Gastrocnemius medialis (tissue), 4 donors: Measurements from ENCODE around the gene IFT57. TPM values are rescaled to one million over a fixed set of nuclear protein-coding genes. Genes with fewer than 3 reads are reported as not detected.
"Not testable (repeated sequence)": the region's sequence is repeated elsewhere in the genome, so short reads cannot be mapped to it uniquely, and the experiment has no call there.

Experiments used
- ATAC-seq, 2 donors: fragments of 150-250 bp; one replicate each; pipeline ENCODE4 v1.9.1; 2016
- DNase-seq, 2 donors: peaks; one replicate each; pipeline ENCODE4 v3.0.0-alpha.2; 2019
- H3K27ac ChIP-seq, 4 donors: fragments of 200-600 bp; sonication (generic); 1 replicate in 1 of 4; 2 replicates in 3 of 4; pipeline ENCODE4 v1.5.1; 2016 to 2018; ENCODE audit warnings: mild to moderate bottlenecking in 2 of 4, moderate library complexity in 1 of 4
- H3K27me3 ChIP-seq, 3 donors: fragments of 200-600 bp; sonication (generic) in 2 of 3; 1 replicate in 1 of 3; 2 replicates in 2 of 3; pipeline versions ENCODE4 v1.5.1 to v1.6.0; 2016 to 2019; ENCODE audit warnings: mild to moderate bottlenecking in 1 of 3, moderate library complexity in 1 of 3
- H3K36me3 ChIP-seq, 2 donors: fragments of 200-600 bp; sonication (generic) in 1 of 2; one replicate each; pipeline ENCODE4 v1.5.1; 2017 to 2018
- H3K4me1 ChIP-seq, 2 donors: fragments of 200-600 bp; sonication (generic) in 1 of 2; one replicate each; pipeline ENCODE4 v1.5.1; 2016 to 2017; ENCODE audit warnings: mild to moderate bottlenecking in 2 of 2
- H3K4me3 ChIP-seq, 4 donors: fragments of 200-600 bp; sonication (generic) in 3 of 4; 1 replicate in 1 of 4; 2 replicates in 3 of 4; pipeline ENCODE4 v1.5.1; 2016 to 2019; ENCODE audit warnings: mild to moderate bottlenecking in 2 of 4
- H3K9me3 ChIP-seq, 3 donors: fragments of 200-600 bp; sonication (generic) in 2 of 3; 1 replicate in 1 of 3; 2 replicates in 2 of 3; pipeline ENCODE4 v1.5.1; 2016 to 2019
- POLR2A ChIP-seq, 2 donors: fragments of 450-650 bp; IDR thresholded peaks; one replicate each; pipeline ENCODE4 v1.6.1; 2017; ENCODE audit warnings: antibody characterized with exemption in 2 of 2, mild to moderate bottlenecking in 2 of 2, moderate library complexity in 2 of 2
- in situ Hi-C, 4 donors: fragments of 200-750 bp; cut with MboI; loops; one replicate each; pipeline versions ENCODE4 v1.15.0 to v1.8.0; 2017; ENCODE audit warnings: low sequenced_read_pairs in 4 of 4
- intact Hi-C: fragments of 100-400 bp; cut with DNase I; formaldehyde crosslinking; loops from one replicate; pipeline ENCODE4 v1.15.1; 2023; ENCODE audit warnings: low total_unique reads
- total RNA-seq, 4 donors: library from RNA; depleted of rRNA; stranded (reverse); fragments of >200 nt; gene quantifications; one replicate each; pipeline versions ENCODE4 v1.1.0 to v1.2.3, GENCODE V29; 2016
- TF ChIP-seq, protein P1 (sequence below), 5 experiments: fragments of 450-650 bp in 3 of 5; fragments of 200-600 bp in 2 of 5; sonication (generic) in 2 of 5; IDR thresholded peaks in 4 of 5; conservative IDR thresholded peaks in 1 of 5; 1 replicate in 4 of 5; 2 replicates in 1 of 5; pipeline ENCODE4 v1.5.1; 2016 to 2019; ENCODE audit warnings: antibody characterized with exemption in 5 of 5, mild to moderate bottlenecking in 3 of 5, moderate library complexity in 3 of 5

The IFT57 gene
- total RNA-seq, 4 donors from 2014 or later: 7.2 to 18.5 (median 10.7) TPM

DNA sequence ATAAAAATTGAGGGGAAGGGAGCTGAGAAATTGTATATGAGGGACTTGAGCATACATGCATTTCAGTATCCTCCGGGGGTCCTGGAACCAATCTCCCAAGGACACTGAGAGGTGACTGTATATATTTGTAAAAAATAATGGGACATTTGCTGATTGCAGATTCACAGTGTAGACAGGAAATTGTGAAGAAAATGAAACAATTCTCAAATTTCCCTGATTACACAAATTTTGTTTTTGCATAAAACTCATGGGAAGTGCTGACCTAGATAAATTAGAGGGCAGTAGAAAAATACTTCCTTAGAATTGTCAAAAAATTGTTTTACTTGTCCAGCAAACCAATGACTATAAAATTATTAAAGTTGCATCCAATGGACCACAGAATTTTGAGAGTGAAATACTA, 64.0 kb downstream of the IFT57 start:
- ATAC-seq: no peak
- intact Hi-C loops: no loop called here
- in situ Hi-C loops: no loop called here
- DNase-seq: no peak
- Histone ChIP-seq H3K4me3 (no peak overlapping the region), H3K9me3 (no peaks in the 10 kb centered on the region), H3K27ac (no peak overlapping the region), H3K36me3 (peaks cover 0 to 8% of the 10 kb centered on the region in 2 donors), H3K4me1 (no peaks in the 10 kb centered on the region), H3K27me3 (no peaks in the 10 kb centered on the region)
- no peak for TF ChIP-seq POLR2A (IDR thresholded peaks at IDR 0.05)
- TF ChIP-seq, protein P1, sequence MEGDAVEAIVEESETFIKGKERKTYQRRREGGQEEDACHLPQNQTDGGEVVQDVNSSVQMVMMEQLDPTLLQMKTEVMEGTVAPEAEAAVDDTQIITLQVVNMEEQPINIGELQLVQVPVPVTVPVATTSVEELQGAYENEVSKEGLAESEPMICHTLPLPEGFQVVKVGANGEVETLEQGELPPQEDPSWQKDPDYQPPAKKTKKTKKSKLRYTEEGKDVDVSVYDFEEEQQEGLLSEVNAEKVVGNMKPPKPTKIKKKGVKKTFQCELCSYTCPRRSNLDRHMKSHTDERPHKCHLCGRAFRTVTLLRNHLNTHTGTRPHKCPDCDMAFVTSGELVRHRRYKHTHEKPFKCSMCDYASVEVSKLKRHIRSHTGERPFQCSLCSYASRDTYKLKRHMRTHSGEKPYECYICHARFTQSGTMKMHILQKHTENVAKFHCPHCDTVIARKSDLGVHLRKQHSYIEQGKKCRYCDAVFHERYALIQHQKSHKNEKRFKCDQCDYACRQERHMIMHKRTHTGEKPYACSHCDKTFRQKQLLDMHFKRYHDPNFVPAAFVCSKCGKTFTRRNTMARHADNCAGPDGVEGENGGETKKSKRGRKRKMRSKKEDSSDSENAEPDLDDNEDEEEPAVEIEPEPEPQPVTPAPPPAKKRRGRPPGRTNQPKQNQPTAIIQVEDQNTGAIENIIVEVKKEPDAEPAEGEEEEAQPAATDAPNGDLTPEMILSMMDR (IDR thresholded peaks at IDR 0.05 in 4 of 5, conservative IDR thresholded peaks at IDR 0.05 in 1 of 5): no peak

DNA sequence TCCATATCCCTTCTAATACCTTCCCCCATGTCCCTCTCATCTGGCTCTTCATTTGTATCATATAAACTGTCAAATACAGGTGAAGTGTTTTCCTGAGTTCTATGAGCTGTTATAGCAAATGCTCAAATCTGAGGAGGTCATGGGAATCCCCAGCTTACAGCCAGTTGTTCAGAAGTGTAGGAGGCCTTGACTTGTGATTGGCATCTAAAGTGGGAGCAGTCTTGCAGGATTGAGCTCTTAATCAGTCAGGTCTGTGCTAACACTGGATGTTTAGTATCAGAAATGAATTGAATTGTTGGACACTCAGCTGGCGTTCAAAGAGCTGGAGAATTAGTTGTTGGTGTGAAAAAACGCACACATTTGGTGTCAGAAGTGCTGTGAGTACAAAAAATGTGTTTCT, 65.0 kb downstream of the IFT57 start:
- H3K9me3 ChIP-seq: no peaks in the 10 kb centered on the region
- peaks cover 0 to 6% of the 10 kb centered on the region in 2 donors for H3K36me3 ChIP-seq
- in situ Hi-C loops: no loop called here
- intact Hi-C loops: no loop called here
- no peak for TF ChIP-seq POLR2A (IDR thresholded peaks at IDR 0.05)
- TF ChIP-seq, protein P1 (IDR thresholded peaks at IDR 0.05 in 4 of 5, conservative IDR thresholded peaks at IDR 0.05 in 1 of 5): no peak
- H3K4me1 ChIP-seq: no peaks in the 10 kb centered on the region
- H3K27me3 ChIP-seq: no peaks in the 10 kb centered on the region
- no peak overlapping the region for H3K4me3 ChIP-seq
- no peak overlapping the region for H3K27ac ChIP-seq
- no peak for DNase-seq
- no peak for ATAC-seq

DNA sequence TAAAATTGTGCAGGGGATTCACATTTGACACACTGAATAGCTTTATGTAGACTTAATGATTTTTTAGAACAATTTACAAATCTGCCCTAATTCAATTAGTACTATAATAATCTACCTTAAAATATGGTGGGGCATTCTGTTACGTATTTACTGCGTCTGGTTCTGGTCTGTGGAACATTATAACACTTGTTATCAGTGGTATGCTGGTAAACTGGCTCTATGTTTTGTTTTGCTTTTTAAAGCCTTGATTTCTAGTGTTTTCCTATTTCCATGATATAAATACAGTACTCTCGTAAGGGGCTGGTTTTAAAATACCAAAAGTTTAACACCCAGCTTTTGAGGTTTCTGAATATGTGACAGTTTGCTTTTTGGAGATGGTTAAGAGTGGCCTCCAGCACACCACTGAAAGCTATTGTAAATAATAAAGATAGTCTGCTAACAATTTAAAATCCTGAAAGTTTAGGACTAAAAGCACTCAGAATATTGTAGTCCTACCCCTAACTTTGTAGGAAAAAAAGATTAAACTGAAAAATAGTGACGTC, 65.8 kb downstream of the IFT57 start:
- in situ Hi-C loops (no loop called here), intact Hi-C loops (no loop called here)
- no peaks in the 10 kb centered on the region for H3K9me3 ChIP-seq
- H3K36me3 ChIP-seq: no peaks in the 10 kb centered on the region
- TF ChIP-seq, protein P1 (IDR thresholded peaks at IDR 0.05 in 4 of 5, conservative IDR thresholded peaks at IDR 0.05 in 1 of 5): no peak
- no peak for TF ChIP-seq POLR2A (IDR thresholded peaks at IDR 0.05)
- H3K27me3 ChIP-seq: no peaks in the 10 kb centered on the region
- no peak overlapping the region for H3K4me3 ChIP-seq
- DNase-seq: no peak
- no peaks in the 10 kb centered on the region for H3K4me1 ChIP-seq
- no peak for ATAC-seq
- no peak overlapping the region for H3K27ac ChIP-seq

DNA sequence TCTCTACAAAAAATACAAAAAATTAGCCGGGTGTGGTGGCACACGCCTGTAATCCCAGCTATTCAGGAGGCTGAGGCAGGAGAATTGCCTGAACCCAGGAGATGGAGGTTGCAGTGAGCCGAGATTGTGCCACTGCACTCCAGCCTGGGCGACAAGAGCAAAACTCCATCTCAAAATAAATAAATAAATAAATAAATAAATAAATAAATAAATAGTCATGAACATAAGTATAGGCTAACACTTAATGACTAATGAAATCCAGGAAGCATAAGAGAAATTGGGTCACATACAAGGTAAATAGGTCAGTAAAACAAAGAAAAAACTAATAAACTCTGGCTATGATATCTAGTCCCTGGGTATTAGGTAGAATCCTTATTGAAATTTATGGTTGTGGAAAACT, 66.6 kb downstream of the IFT57 start:
- H3K27me3 ChIP-seq, in situ Hi-C loops, DNase-seq, H3K9me3 ChIP-seq, H3K4me1 ChIP-seq, ATAC-seq, H3K36me3 ChIP-seq, H3K27ac ChIP-seq, intact Hi-C loops, H3K4me3 ChIP-seq: not testable (repeated sequence)

DNA sequence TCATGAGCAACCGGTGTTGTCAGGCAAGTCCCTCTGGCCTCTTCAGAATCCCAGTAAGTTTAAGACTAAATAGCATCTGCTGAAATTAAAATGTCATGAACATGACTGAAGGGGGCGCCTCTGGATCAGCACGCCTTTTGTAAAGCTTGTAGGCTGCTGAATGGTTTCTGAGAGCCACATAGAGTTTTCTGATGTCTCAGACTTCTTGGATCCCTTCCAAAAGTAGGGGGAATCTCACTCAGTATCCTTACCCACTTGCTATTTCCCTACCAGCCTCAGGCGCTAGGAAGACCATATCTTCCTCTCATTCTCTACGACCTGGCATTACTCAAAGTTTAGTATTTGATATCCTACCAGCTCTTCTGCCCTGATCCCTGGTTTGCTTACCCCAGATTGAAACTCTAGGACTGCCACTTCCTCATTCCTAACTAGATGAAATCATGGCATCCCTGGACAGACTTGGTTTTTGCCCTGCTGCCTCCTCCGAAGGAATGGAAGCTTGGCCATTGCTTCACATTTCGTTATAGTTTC, 68.7 kb downstream of the IFT57 start:
- no peak for TF ChIP-seq POLR2A (IDR thresholded peaks at IDR 0.05)
- TF ChIP-seq, protein P1 (IDR thresholded peaks at IDR 0.05 in 4 of 5, conservative IDR thresholded peaks at IDR 0.05 in 1 of 5): no peak
- in situ Hi-C loops (no loop called here), intact Hi-C loops (no loop called here)
- Histone ChIP-seq H3K4me1 (no peaks in the 10 kb centered on the region), H3K4me3 (no peak overlapping the region), H3K27ac (no peak overlapping the region), H3K36me3 (no peaks in the 10 kb centered on the region), H3K9me3 (no peaks in the 10 kb centered on the region), H3K27me3 (no peaks in the 10 kb centered on the region)
- no peak for DNase-seq
- no peak for ATAC-seq
